HG02759 (cell line): ENCODE results near the gene TNFRSF19.
"Not testable (repeated sequence)": the region's sequence is repeated elsewhere in the genome, so short reads cannot be mapped to it uniquely, and the experiment has no call there.

Experiments
- ATAC-seq: cut with Tn5 transposase; IDR thresholded peaks from one replicate; pipeline ENCODE4 v1.9.1; 2021; ENCODE audit warnings: mild to moderate bottlenecking, moderate library complexity; ENCODE audit not compliant: unreplicated experiment

The TNFRSF19 gene

GRCh38 chr13:23570099-23570920 is at the start of gene TNFRSF19:
TNFRSF19 (plus strand) TSS chr13:23570412; CDS start chr13:23590184, 19,772 bp downstream.
- ATAC-seq, result no peak

- ATAC-seq, result not testable (repeated sequence)
Measured at GRCh38 chr13:23529926-23530325, 40.3 kb upstream of the TNFRSF19 start.

DNA sequence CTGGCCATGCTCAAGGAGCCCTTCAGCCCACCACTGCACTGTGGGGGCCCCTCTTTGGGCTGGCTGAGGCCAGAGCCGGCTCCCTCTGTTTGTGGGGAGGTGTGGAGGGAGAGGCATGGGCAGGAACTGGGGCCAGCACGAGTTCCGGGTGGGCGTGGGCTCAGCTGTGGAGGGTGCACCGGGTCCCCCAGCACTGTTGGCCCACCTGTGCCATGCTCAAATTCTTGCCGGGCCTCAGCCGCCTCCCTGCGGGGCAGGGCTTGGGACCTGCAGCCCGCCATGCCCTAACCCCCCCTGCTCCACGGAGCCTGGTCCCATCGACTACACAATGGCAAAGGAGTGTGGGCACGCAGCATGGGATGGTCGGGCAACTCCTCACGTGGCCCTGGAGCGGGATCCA is 38.8 kb upstream of the TNFRSF19 start:
- no peak for ATAC-seq

DNA sequence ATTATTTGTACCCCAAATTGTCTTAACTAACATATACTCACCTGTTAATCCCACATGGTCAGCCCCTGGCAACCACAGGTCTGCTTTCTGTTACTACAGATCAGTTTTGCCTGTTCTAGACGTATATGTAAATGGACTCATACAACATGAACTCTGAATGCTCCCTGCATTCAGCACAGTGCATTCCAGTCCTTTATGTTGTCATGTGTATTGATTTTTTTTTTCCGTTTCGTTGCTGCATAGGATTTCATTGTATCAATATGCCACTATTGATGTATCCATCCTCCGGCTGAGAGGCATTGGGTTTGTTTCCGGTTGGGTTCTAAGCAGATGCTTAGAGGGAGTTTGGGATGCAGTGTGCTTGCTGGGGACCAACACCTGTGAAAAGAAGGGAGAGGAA is 36.1 kb upstream of the TNFRSF19 start:
- no peak for ATAC-seq

DNA sequence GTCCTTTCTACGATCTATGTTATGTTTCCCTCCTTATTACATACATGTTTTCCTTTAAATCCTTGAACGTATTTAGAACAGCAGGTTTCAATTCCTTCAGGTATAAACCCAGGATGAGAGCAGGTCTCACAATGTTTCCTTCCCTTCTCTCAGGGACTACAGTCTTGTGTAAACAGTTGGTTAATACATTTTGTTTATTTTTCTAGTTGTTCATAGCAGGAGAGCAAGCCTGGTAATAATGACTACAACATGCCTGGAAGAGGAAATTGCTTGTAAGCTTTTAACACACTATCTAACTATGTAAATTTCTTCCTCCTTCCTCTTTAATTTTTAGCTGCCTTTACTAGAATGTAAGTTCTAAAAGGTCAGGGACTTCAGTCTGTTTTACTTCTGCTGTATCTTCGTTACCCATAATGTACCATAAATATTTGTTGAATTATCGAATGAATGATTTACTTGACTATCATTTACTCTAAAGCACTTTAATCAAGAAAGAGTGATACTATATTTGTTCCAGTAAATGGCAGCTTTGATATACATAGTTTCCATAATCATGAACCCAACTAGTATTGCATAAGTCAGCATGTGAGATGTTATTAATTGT is 28.9 kb upstream of the TNFRSF19 start:
- no peak for ATAC-seq

DNA sequence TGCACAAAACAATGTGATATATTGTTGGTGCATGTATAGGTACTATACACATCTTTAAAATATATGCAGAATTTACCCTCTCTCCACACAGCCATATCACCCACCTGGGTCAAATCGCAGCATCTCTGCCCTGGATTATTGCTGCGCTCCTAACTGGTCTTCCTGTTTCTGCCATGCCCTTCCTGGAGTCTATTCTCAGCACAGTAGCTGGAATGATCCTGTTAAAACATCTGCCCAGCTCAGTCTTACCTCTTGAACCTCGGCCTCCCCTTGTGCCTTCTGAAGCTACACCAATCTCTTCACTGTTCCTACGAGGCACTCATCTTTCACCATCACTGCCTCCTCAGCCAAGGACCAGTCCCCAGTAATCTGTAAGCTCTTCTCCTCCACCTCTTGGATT is 25.5 kb upstream of the TNFRSF19 start:
- ATAC-seq, result no peak

DNA sequence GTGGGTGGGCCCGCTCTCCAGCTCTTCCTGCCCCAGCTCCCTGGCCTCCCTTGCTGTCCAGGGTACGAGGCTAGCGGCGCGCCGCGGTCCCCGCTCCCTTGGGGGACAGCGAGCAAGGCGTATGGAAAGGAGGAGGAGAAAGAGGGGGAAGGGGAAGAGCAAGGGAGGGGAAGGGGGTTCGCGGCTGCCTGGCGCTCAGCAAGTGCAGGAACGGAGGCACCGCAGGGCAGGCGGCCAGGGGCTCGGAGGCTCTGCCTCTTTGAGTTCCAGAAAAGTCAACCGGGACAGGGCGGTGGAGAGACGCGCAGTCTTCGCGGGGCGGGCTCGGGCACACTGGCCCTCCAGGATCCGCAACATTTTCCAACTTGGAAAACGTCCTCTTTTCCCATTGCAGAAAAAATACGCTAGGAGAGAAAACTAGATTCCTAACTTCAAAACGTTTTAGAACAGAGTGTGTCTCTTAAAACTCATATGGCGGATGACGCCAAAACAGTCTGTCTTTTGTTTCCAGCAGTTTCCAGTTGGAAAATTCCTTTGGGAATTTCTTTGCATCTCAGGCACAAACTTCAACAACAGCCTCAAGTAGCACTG is 23.1 kb upstream of the TNFRSF19 start:
- no peak for ATAC-seq

DNA sequence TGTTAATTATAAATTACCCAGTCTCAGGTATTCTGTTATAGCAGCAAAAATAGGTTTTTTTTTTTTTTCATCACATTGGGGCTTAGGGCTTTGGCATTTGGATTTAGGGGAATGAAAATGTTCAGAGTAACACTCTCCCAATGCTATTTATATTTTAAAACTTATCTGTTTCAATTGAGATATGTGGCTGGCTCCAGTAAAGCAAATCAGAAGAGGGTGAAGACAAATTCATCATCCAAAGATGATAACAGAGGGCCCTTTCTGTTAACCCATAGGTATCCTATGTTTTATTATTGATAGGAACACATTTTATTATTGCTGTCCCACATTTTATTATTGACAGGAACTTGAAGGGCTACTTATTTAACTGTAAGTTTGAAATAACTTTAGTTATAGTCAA is 20.5 kb upstream of the TNFRSF19 start:
- ATAC-seq, result no peak

- ATAC-seq, result no peak
Measured at GRCh38 chr13:23550163-23550562, 20.0 kb upstream of the TNFRSF19 start.

- no peak for ATAC-seq
Measured at GRCh38 chr13:23551213-23552008, 18.8 kb upstream of the TNFRSF19 start.

GRCh38 chr13:23552171-23552570 is 18.0 kb upstream of the TNFRSF19 start:
- no peak for ATAC-seq

DNA sequence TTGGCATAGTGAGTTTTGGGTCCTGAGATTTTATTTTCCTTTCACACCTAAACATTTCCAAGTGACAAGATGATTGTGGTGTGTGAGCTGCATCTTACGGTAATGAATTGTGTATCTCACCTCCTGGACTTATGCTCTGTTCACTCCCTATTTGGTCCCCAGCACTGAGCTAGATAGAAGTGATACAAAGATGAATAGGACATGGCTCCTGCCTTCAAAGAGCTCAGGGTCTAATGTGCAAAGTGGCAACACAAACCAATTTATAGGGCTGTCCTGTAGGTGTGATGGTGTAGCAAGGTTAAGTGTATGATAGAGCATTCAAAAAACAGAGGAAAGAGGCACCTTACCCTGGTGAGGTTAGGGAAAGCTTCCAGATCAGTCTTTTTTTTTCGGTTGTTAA is 17.6 kb upstream of the TNFRSF19 start:
- no peak for ATAC-seq

- ATAC-seq, result no peak
Measured at GRCh38 chr13:23554000-23554399, 16.2 kb upstream of the TNFRSF19 start.

GRCh38 chr13:23557043-23557442 is 13.2 kb upstream of the TNFRSF19 start:
- ATAC-seq, result no peak

GRCh38 chr13:23557733-23558132 is 12.5 kb upstream of the TNFRSF19 start:
- ATAC-seq, result no peak

GRCh38 chr13:23558675-23559536 is 11.3 kb upstream of the TNFRSF19 start:
- ATAC-seq, result no peak

DNA sequence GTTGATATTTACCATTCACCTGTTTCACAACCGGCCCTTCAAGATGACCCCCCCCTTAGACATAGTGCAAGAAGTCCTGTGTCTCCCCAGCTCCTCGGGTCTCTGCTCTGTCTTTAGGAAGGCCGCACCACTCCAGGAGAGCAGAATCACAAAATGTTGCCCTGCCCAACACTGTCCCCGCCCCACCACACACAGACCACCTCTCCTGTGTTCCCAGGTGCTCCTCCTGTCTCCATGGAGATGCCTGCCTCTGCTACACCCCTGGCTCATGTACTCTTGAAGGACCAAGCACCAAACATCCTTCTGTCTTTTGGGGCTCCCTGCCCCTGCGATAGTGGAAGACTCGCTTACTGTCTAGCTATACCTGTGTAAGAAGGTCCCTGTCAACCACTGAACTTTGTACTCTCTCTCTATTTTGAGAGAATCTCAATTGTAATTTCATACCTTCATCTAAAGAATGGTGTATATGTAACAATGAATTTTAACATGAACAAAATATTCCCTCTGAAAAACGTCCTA is 9.6 kb upstream of the TNFRSF19 start:
- ATAC-seq, result no peak

DNA sequence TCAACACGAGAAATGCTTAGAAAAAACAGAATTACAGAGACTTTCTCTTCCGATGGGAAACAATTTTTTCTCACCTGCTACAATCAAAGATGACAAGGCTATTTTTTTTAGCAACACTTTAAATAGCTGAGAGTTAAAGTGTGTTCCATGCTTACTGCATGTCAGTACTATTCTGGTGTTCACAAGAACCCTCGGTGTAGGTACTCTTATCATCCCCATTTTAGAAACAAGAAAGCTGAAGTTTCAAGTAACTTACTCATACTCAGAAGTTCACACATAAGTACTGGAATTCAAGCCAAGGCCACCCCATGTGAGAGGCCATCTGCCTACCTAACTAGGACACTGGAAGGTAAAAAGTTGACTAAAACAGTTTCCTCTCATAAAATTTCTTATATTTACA is 9.0 kb upstream of the TNFRSF19 start:
- no peak for ATAC-seq

GRCh38 chr13:23563085-23563845 is 6.9 kb upstream of the TNFRSF19 start:
- no peak for ATAC-seq
